Mucosa of descending colon (tissue), 3 donors: ENCODE results near the gene UGT1A5. TPM values are rescaled to one million over a fixed set of nuclear protein-coding genes. Genes with fewer than 3 reads are reported as not detected.

Source experiments
- ATAC-seq: fragments of 200-7000 bp; cut with Tn5 transposase; one replicate; pipeline ENCODE4 v1.9.1; 2020; ENCODE audit warnings: mild to moderate bottlenecking, moderate library complexity
- DNase-seq, 3 donors: peaks; one replicate each; pipeline ENCODE4 v3.0.0-alpha.2; 2020
- H3K36me3 ChIP-seq: fragments of 200-600 bp; one replicate; pipeline ENCODE4 v1.8.0; 2021; ENCODE audit warnings: low read depth, mild to moderate bottlenecking
- H3K4me1 ChIP-seq: fragments of 200-600 bp; one replicate; pipeline ENCODE4 v1.8.0; 2021; ENCODE audit warnings: low read depth, mild to moderate bottlenecking
- H3K4me3 ChIP-seq: fragments of 200-600 bp; one replicate; pipeline ENCODE4 v1.8.0; 2021; ENCODE audit warnings: mild to moderate bottlenecking
- H3K9me3 ChIP-seq: fragments of 200-600 bp; one replicate; pipeline ENCODE4 v1.8.0; 2021; ENCODE audit warnings: mild to moderate bottlenecking
- intact Hi-C, 2 donors: fragments of 100-400 bp; cut with DNase I in 1 of 2; cut with micrococcal nuclease in 1 of 2; formaldehyde crosslinking; loops; one replicate each; pipeline versions ENCODE4 v1.11.0 to v1.11.1; 2022; cut with DNase I, micrococcal nuclease
- total RNA-seq, 3 donors: library from RNA; stranded (reverse); fragmentation: NEBNext Ultra II Directional in 2 of 3; extraction: Animal tissue kit (Norgen Biotek cat#: 25700) in 2 of 3; gene quantifications; one replicate each; pipeline versions ENCODE4 v1.2.1 to v1.2.4, GENCODE V29; 2021 to 2023
- TF ChIP-seq, protein P1 (sequence below): fragments of 200-600 bp; IDR thresholded peaks from one replicate; pipeline ENCODE4 v1.8.0; 2022; ENCODE audit warnings: antibody characterized with exemption, mild to moderate bottlenecking
- donor health status: DM: no; HTN: no; CAD: no; lungs with moderate emphysema.
- donor health status: DM: no; HTN: no; CAD: no.
- donor health status: DM: no; HTN: yes; CAD: no.

Gene UGT1A5
- total RNA-seq, 3 donors from 2014 or later = 2.1 to 6.5 (median 2.4) TPM

- H3K36me3 ChIP-seq = no peaks in the 10 kb centered on the region
- H3K9me3 ChIP-seq = no peaks in the 10 kb centered on the region
- H3K4me3 ChIP-seq = no peak overlapping the region
- ATAC-seq (peak; percentile 66), DNase-seq (no peak)
- H3K4me1 ChIP-seq = peaks cover 37% of the 10 kb centered on the region
- TF ChIP-seq, protein P1, sequence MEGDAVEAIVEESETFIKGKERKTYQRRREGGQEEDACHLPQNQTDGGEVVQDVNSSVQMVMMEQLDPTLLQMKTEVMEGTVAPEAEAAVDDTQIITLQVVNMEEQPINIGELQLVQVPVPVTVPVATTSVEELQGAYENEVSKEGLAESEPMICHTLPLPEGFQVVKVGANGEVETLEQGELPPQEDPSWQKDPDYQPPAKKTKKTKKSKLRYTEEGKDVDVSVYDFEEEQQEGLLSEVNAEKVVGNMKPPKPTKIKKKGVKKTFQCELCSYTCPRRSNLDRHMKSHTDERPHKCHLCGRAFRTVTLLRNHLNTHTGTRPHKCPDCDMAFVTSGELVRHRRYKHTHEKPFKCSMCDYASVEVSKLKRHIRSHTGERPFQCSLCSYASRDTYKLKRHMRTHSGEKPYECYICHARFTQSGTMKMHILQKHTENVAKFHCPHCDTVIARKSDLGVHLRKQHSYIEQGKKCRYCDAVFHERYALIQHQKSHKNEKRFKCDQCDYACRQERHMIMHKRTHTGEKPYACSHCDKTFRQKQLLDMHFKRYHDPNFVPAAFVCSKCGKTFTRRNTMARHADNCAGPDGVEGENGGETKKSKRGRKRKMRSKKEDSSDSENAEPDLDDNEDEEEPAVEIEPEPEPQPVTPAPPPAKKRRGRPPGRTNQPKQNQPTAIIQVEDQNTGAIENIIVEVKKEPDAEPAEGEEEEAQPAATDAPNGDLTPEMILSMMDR = no peak
- intact Hi-C loops = no loop called here
Measured at GRCh38 chr2:233689031-233689430, 23.7 kb upstream of the UGT1A5 start.

DNA sequence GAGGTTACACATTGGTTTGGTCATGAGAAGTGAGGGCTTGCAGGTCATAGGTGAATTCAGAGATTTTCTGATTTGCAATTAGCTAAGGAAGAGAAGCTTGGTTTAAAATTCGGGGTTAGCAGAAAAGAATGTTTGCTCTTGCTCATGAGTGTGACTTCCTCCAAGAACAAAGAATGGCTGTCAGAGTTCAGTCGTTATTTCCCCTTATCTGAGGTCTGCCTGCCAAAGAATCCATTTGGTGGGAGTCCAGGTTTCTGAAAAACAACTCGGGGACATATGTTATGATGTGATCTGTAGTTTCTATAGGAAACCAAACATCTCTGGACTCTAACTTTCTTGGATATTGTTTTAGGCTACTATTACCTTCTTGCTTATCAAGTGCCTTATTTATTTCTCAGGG is 23.2 kb upstream of the UGT1A5 start:
- peaks cover 37% of the 10 kb centered on the region for H3K4me1 ChIP-seq
- no peak for DNase-seq
- TF ChIP-seq, protein P1 = no peak
- no peaks in the 10 kb centered on the region for H3K9me3 ChIP-seq
- H3K4me3 ChIP-seq = no peak overlapping the region
- H3K36me3 ChIP-seq = no peaks in the 10 kb centered on the region
- ATAC-seq = peak; percentile 6
- intact Hi-C loops = no loop called here

GRCh38 chr2:233690444-233690843 is 22.3 kb upstream of the UGT1A5 start:
- Histone ChIP-seq H3K4me3 (no peak overlapping the region), H3K36me3 (no peaks in the 10 kb centered on the region), H3K9me3 (no peaks in the 10 kb centered on the region), H3K4me1 (peaks cover 31% of the 10 kb centered on the region)
- intact Hi-C loops = no loop called here
- DNase-seq (no peak), ATAC-seq (no peak)
- TF ChIP-seq, protein P1 = no peak

- Histone ChIP-seq H3K4me3 (no peak overlapping the region), H3K4me1 (peaks cover 28% of the 10 kb centered on the region), H3K9me3 (no peaks in the 10 kb centered on the region), H3K36me3 (no peaks in the 10 kb centered on the region)
- DNase-seq = peak; percentile 55 to 73 (median 64)
- intact Hi-C loops = no loop called here
- TF ChIP-seq, protein P1 = no peak
- peak; percentile 78 for ATAC-seq
Measured at GRCh38 chr2:233691443-233692433, 21.0 kb upstream of the UGT1A5 start.

DNA sequence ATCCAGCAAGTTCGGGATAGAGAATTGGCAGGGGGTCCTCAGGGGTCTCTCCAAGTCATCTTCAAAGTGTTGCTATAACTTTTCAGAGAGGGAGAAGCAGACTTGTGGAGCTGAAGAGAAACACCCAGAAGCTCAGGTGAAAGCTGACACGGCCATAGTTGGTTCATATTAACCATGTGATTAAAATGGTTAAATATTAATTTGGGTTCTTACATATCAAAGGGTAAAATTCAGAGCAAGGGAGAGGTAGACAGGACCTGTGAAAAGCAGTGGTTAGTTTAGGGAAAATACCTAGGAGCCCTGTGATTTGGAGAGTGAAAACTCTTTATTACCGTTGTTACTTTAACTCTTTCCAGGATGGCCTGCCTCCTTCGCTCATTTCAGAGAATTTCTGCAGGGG is 20.1 kb upstream of the UGT1A5 start, which contains the start of gene UGT1A6:
Gene UGT1A6 (plus strand): TSS at position 243 of the 400 bp plus-strand sequence. CDS start 115 bp downstream, at position 358.
- no peak for DNase-seq
- H3K4me1 ChIP-seq = peaks cover 28% of the 10 kb centered on the region
- intact Hi-C loops = no loop called here
- no peaks in the 10 kb centered on the region for H3K36me3 ChIP-seq
- TF ChIP-seq, protein P1 = no peak
- H3K9me3 ChIP-seq = no peaks in the 10 kb centered on the region
- H3K4me3 ChIP-seq = no peak within 1 kb of the TSS
- ATAC-seq = peak; percentile 50
